GM21447 (cell line): ENCODE measurements around the gene MMP11.

Experiments
- ATAC-seq: cut with Tn5 transposase; IDR thresholded peaks from one replicate; pipeline ENCODE4 v1.9.1; 2021; ENCODE audit not compliant: unreplicated experiment

Gene MMP11

GRCh38 chr22:23801238-23801821 lies 28.7 kb downstream of the MMP11 start:
- ATAC-seq: no peak

- no peak for ATAC-seq
These were observed 29.3 kb downstream of the MMP11 start for GRCh38 chr22:23801886-23802377.

DNA sequence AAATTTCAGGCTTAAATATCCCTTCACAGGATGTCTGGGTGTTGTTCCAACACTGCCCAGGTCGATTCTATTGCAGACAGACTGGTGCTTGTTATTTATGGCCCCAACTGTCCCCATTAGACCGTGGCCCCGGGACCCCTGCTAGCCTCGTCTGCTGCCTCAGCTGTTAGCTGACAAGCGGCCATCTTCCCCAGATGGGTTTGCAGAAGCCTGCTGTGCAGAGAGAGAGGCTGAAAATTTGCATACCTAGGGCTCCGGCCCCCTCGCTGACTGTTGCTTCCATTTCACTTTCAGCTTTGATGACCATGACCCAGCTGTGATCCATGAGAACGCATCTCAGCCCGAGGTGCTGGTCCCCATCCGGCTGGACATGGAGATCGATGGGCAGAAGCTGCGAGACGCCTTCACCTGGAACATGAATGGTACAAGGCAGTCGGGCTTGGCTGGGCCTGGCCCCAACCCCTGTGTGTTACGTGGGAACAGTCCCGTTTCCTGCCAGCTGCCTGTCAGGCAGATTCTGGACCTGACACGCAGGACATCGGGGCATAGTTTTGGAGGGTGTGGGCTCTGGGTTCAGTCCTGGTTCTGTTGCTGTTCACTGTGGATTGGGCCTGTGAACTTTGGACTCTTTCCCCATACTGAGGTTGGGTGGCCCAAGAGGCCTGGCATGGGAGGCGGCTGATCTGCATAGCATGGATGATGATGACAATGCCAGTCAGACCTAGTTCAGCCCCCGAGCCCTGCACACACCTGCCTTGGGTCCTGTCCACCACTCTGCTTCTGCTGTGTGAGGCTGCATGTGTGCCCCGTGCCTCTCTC lies 30.6 kb downstream of the MMP11 start:
- ATAC-seq: no peak

- no peak for ATAC-seq
These were observed 32.2 kb downstream of the MMP11 start for GRCh38 chr22:23804781-23805291.

GRCh38 chr22:23806837-23807236 lies 34.2 kb downstream of the MMP11 start:
- ATAC-seq: no peak

GRCh38 chr22:23812378-23812777 lies 39.7 kb downstream of the MMP11 start:
- no peak for ATAC-seq

DNA sequence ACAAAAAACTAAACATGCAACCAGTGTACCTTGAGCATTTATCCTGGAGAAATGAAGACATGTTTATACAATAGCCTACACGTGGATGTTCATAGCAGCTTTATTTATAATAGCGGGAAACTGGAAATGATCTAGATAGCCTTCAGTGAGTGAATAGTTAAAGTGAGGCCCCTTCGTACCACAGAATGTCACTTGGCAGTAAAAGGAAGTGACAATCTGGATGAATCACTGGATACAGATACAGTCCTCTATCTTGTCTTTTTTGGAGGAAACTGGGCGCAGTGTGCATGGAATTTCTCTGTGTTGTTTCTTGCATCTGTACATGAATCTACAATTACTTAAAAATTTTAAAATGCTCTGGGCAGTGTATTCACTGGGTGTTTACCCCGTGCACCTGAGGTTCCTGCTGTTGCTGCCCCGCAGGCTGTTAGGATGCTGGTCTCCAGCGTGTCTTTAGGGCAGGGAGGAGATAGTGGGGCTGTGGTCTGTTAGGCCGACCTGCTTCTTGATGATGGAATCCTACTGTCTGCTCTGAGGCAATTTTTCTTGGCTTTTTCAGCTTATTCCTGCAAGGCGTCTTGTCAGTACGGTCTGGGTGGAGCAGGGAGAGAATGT lies 43.0 kb downstream of the MMP11 start:
- ATAC-seq: no peak

DNA sequence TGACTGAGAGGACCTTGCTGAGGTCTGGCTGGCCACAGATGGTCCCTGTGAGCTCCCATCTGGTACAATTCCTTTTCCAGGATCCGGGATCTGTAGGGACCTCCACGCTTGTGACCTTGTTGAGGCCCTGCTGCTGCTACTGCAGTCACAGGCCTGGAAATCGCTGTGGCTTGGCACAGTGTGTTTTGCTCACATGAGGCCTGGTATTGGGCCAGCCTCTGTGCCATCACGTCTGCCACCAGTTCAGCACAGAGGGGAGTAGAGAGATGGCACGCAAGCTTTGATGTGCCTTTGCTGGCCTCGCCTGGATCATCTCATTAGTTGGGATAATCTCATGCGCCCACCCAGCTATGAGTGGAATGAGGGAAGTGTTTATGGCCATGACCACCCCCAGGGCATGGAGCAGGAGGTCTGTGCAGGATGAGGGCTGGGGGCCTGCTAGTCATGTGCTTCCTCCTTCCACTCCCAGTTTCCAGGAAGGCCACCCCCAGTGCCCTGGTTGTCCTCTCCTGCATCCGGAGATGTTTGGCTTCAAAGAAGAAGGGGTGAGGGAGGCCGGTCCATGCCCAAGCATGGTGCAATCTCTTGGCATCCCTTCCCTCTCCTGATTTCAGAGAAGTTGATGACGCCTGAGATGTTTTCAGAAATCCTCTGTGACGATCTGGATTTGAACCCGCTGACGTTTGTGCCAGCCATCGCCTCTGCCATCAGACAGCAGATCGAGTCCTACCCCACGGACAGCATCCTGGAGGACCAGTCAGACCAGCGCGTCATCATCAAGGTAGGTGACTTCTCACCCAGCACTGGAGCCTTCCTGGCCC lies 43.7 kb downstream of the MMP11 start:
- no peak for ATAC-seq

GRCh38 chr22:23817146-23817545 lies 44.5 kb downstream of the MMP11 start:
- no peak for ATAC-seq

DNA sequence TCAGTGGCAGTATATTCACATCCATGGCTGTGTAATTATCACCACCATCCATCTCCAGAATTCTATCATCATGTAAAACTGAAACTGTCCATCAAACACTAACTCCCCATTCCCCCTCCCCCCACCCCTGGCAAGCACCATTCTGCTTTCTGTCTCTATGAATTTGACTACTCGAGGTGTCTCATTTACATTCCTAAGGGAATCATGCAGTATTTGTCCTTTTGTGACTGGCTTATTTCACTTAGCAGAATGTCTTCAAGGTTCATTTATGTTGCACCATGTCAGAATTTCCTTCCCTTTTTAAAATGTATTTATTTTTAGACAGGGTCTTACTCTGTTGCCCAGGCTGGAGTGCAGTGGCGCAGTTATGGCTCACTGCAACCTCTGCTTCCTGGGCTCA lies 45.9 kb downstream of the MMP11 start:
- no peak for ATAC-seq

- no peak for ATAC-seq
These were observed 48.1 kb downstream of the MMP11 start for GRCh38 chr22:23820748-23821211.

DNA sequence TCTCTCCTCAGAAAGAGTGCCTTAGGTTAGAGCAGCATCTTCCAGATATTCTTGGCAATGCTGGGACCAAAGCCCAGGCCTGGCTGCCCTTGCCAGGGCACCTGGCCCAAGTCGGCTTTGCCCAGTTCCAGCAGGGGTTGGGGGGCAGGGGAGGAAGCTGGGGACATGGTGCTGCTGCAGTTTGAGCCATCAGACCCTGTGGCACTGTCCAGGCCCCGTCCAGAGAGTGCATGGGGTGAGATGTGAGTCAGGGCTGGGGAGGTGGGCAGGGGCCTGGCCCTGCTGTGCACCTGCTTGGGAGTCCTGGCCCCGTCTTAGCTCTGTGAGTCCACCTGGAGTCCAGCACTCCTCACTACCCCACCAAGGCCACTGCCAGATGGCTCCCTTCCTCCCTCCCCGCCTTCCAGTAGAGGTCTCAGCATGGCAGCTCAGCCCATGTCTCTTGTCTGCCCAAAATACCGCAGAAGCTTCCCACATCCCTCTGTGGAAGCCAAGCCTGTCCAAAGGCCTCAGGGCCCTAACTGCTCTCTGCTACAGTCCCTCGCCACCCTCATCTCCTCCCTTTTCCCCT lies 49.5 kb downstream of the MMP11 start:
- no peak for ATAC-seq

GRCh38 chr22:23823331-23823791 lies 50.7 kb downstream of the MMP11 start:
- no peak for ATAC-seq

- ATAC-seq: no peak
These were observed 52.0 kb downstream of the MMP11 start for GRCh38 chr22:23824476-23825245.

DNA sequence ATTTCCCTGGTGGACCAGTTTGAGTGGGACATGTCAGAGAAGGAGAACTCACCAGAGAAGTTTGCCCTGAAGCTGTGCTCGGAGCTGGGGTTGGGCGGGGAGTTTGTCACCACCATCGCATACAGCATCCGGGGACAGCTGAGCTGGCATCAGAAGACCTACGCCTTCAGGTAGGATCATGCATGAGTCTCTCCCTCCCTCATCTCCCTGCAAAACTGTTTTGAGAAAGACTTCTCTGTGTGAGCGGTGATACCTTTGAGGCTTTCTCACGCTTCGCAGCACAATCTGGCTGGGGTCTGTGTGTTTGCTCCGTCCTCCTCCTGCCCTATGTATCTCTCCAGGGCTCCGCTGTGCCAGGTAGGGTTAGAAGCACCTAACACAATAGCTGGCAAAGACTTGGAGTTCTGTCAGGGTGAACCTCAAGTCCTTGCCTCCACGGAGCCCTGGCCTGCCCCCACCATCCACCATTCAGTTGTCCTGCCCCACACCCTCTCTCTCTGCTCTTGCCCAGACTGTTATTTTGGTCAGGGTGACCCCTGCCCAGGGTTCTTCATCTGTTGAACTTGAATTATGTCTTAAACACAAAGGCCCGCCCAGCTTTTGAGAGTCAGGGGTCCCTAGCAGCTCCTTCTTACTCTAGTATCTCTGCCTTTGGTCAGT lies 52.7 kb downstream of the MMP11 start:
- ATAC-seq: no peak

DNA sequence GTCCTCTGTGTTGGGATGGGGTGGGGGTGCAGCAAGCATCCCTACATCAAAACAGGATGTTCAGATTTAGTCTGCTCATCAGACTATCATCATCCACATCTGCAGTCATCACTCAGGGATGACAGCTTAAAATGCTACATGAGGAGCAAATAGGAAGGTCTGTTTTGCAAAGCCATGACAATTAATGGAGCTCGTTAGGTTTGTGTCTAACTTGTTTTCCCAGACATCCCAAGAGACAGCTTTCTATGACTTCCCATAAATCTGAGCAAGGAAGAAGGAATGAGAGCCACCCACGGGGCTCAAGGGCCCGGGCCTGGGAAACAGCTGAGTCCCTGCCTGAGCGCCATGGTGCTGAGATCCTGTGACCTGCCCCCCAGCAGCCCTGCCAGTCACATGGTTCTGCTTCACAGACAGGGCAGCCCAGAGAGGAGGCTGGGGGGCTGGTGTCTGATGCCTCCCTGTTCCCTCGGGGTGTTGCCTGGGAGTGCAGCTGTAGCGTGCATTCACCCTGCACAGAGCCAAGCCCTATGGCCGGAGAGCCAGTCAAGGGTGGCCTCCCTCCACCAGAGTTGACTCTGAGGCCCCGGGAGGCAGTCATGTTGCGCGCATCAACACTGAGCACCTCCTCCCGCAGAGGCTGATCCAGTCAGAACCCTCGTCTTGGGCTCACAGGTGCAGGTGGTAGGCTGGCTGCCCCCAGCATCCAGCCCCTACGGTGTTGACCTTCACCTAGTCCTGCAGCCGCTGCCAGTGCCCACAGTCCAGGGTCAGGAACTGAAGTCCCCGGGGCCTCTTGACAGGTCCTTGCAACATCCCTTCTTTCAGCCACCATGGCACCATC lies 54.1 kb downstream of the MMP11 start:
- ATAC-seq: no peak

GRCh38 chr22:23827351-23827995 lies 54.8 kb downstream of the MMP11 start:
- ATAC-seq: no peak
